ENCODE measurements around the gene UBE2E3. TPM values are rescaled to one million over a fixed set of nuclear protein-coding genes. Genes with fewer than 3 reads are reported as not detected.

UBE2E3 gene
- total and polyA plus RNA-seq, 2 experiments from 2014 or later: 151 to 211 TPM

DNA sequence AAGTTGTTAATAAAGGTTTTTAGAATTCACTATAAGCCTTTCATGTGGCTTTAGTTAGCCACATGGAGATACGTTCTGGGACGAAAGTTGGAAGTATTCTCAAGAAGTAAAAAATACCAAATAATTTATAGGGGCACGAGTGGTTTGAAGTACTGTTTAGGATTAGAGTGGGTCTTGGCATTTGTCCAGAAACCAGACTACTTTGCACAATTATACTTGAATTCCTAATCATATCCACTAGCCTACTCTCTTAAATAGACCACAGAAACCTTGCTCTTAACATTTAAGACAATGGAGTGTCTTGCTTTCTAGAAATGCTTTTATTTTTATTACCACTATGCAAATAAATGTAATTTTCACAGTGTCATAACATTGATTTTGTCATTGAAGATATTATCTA lies 44.6 kb downstream of the UBE2E3 start:
- Histone ChIP-seq H3K4me3 (no peak overlapping the region), H3K4me2 (no peak overlapping the region), H3K27me3 (no peaks in the 10 kb centered on the region), H3K36me3 (replicated peaks; ENCODE audit: insufficient read depth, low read depth) (no peaks in the 10 kb centered on the region), H2AFZ (no peak overlapping the region), H4K20me1 (ENCODE audit: insufficient read depth, poor library complexity, severe bottlenecking) (peaks cover 19% of the 10 kb centered on the region), H3K9me3 (ENCODE audit: low read depth) (no peaks in the 10 kb centered on the region), H3K27ac (no peak overlapping the region), H3K79me2 (peaks cover 87% of the 10 kb centered on the region), H3K4me1 (ENCODE audit: insufficient read depth) (no peaks in the 10 kb centered on the region), H3K9me2 (replicated peaks; ENCODE audit: insufficient read depth) (no peaks in the 10 kb centered on the region)
- WGBS (ENCODE audit: low lambda C conversion rate, missing lambda C conversion rate): 46% methylated on average over 3 of the region's 3 CpGs
- TF ChIP-seq, protein P1, sequence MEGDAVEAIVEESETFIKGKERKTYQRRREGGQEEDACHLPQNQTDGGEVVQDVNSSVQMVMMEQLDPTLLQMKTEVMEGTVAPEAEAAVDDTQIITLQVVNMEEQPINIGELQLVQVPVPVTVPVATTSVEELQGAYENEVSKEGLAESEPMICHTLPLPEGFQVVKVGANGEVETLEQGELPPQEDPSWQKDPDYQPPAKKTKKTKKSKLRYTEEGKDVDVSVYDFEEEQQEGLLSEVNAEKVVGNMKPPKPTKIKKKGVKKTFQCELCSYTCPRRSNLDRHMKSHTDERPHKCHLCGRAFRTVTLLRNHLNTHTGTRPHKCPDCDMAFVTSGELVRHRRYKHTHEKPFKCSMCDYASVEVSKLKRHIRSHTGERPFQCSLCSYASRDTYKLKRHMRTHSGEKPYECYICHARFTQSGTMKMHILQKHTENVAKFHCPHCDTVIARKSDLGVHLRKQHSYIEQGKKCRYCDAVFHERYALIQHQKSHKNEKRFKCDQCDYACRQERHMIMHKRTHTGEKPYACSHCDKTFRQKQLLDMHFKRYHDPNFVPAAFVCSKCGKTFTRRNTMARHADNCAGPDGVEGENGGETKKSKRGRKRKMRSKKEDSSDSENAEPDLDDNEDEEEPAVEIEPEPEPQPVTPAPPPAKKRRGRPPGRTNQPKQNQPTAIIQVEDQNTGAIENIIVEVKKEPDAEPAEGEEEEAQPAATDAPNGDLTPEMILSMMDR (IDR thresholded peaks at IDR 0.05; ENCODE audit: poor library complexity): no peak
- TF ChIP-seq EZH2phosphoT487 (IDR thresholded peaks at IDR 0.05; ENCODE audit: low read depth, severe bottlenecking, unreplicated experiment) (no peak), EZH2 (IDR thresholded peaks at IDR 0.05; ENCODE audit: borderline replicate concordance) (no peak)
- DNase-seq (ENCODE audit: low spot score): no peak

DNA sequence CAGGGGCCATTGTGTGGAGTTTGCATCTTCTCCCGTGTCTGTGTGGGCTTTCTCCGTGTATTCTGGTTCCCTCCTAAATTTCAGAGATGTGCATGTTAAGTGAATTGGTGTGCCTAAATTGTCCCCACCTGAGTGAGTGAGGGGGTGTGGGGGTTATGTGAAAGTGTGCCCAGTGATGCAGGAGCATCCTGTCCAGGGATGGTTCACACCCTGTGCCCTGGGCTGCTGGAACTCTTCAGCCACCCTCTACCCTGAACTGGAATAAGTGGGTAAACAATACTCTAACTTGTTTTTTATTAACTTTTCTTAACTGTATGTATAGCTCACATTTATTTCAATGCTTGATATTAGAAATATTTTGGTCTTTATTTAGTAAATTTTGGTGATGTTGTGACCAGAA lies 56.0 kb downstream of the UBE2E3 start:
- H3K9me2 ChIP-seq (replicated peaks; ENCODE audit: insufficient read depth): no peaks in the 10 kb centered on the region
- no peaks in the 10 kb centered on the region for H3K4me1 ChIP-seq (ENCODE audit: insufficient read depth)
- no peak overlapping the region for H3K4me3 ChIP-seq
- TF ChIP-seq EZH2phosphoT487 (IDR thresholded peaks at IDR 0.05; ENCODE audit: low read depth, severe bottlenecking, unreplicated experiment) (no peak), EZH2 (IDR thresholded peaks at IDR 0.05; ENCODE audit: borderline replicate concordance) (no peak)
- TF ChIP-seq, protein P1 (IDR thresholded peaks at IDR 0.05; ENCODE audit: poor library complexity): no peak
- H3K27me3 ChIP-seq: no peaks in the 10 kb centered on the region
- peaks cover 72% of the 10 kb centered on the region for H3K79me2 ChIP-seq
- H2AFZ ChIP-seq: no peak overlapping the region
- no peak overlapping the region for H3K4me2 ChIP-seq
- H3K36me3 ChIP-seq (replicated peaks; ENCODE audit: insufficient read depth, low read depth): no peaks in the 10 kb centered on the region
- DNase-seq (ENCODE audit: low spot score): no peak
- H3K27ac ChIP-seq: no peak overlapping the region
- WGBS (ENCODE audit: low lambda C conversion rate, missing lambda C conversion rate): 91% methylated on average over 2 of the region's 2 CpGs
- peaks cover 9% of the 10 kb centered on the region for H4K20me1 ChIP-seq (ENCODE audit: insufficient read depth, poor library complexity, severe bottlenecking)
- H3K9me3 ChIP-seq (ENCODE audit: low read depth): no peaks in the 10 kb centered on the region

DNA sequence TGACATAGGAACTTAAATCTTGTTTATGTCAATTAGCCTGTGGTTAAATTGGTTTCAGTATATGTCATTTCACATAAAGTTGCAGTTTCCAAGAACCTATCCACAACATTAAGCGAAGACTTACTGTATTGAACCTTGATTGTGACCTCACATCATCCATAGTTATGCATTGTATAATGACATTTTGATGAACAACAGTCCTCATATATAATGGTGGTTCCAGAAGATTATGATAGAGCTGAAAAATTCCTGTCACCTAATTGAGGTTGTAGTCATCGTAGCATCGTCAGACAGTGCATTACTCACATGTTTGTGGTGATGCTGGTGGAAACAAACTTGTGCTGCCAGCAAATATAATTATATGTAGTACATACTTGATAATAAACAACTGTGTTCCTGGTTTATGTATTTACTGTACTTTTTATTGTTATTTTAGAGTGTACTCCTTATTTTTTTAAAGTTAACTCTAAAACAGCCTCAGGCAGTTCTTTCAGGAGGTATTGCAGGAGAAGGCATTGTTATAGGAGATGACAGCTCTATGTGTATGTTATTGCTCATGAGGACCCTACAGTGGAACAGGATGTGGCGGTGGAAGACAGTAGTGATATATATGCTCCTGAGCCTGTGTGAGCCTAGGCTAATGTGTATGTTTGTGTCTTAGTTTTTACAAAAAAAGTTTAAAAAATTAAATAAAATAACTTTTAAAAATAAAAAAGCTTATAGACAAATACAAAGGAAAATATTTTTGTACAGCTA lies 56.6 kb downstream of the UBE2E3 start:
- peaks cover 9% of the 10 kb centered on the region for H4K20me1 ChIP-seq (ENCODE audit: insufficient read depth, poor library complexity, severe bottlenecking)

More for the DNA sequence above, 56.6 kb downstream of the UBE2E3 start:
- no peaks in the 10 kb centered on the region for H3K4me1 ChIP-seq (ENCODE audit: insufficient read depth)
- H2AFZ ChIP-seq: no peak overlapping the region
- H3K27me3 ChIP-seq: no peaks in the 10 kb centered on the region
- no peak for TF ChIP-seq EZH2phosphoT487 (IDR thresholded peaks at IDR 0.05; ENCODE audit: low read depth, severe bottlenecking, unreplicated experiment)
- TF ChIP-seq EZH2 (IDR thresholded peaks at IDR 0.05; ENCODE audit: borderline replicate concordance): no peak
- TF ChIP-seq, protein P1 (IDR thresholded peaks at IDR 0.05; ENCODE audit: poor library complexity): no peak
- H3K4me2 ChIP-seq: no peak overlapping the region
- peaks cover 72% of the 10 kb centered on the region for H3K79me2 ChIP-seq
- H3K9me2 ChIP-seq (replicated peaks; ENCODE audit: insufficient read depth): no peaks in the 10 kb centered on the region
- no peak overlapping the region for H3K27ac ChIP-seq
- no peaks in the 10 kb centered on the region for H3K36me3 ChIP-seq (replicated peaks; ENCODE audit: insufficient read depth, low read depth)
- no peaks in the 10 kb centered on the region for H3K9me3 ChIP-seq (ENCODE audit: low read depth)
- 78% methylated on average over 4 of the region's 4 CpGs for WGBS (ENCODE audit: low lambda C conversion rate, missing lambda C conversion rate)
- DNase-seq (ENCODE audit: low spot score): no peak
- H3K4me3 ChIP-seq: no peak overlapping the region

All from hepatocyte (in vitro differentiated cells).